CD4-positive, alpha-beta memory T cell (primary cell): ENCODE measurements around the gene FN3KRP. TPM values are rescaled to one million over a fixed set of nuclear protein-coding genes. Genes with fewer than 3 reads are reported as not detected.

Experiments
- CTCF ChIA-PET: fragments of 350-600 bp; sonication (Branson Sonifier 250); formaldehyde crosslinking; loops from one replicate; lab custom pipeline; 2021; ENCODE audit warnings: inconsistent platforms; ENCODE audit not compliant: partially characterized antibody; lab: Charles Lee
- POLR2A ChIA-PET: fragments of 350-600 bp; sonication (Branson Sonifier 250); formaldehyde crosslinking; loops from one replicate; lab custom pipeline; 2021; ENCODE audit not compliant: partially characterized antibody; lab: Charles Lee
- DNase-seq, 5 donors: peaks; one replicate each; pipeline versions ENCODE4 v3.0.0 to v3.0.0-alpha.2; 2020 to 2022; ENCODE audit warnings: mixed read lengths in 1 of 5
- H3K27ac ChIP-seq: one replicate; pipeline ENCODE4 v1.7.0; 2013; ENCODE audit warnings: low read depth, low read length
- H3K27me3 ChIP-seq: 2 replicates; pipeline ENCODE4 v1.7.0; 2013; ENCODE audit warnings: mild to moderate bottlenecking, low read length, moderate library complexity; ENCODE audit not compliant: insufficient read depth
- H3K36me3 ChIP-seq: 2 replicates; pipeline ENCODE4 v1.7.0; 2013; ENCODE audit warnings: mild to moderate bottlenecking, low read length, moderate library complexity; ENCODE audit not compliant: insufficient read depth
- H3K4me1 ChIP-seq: 2 replicates; pipeline ENCODE4 v1.7.0; 2013; ENCODE audit warnings: mild to moderate bottlenecking, low read length, moderate library complexity; ENCODE audit not compliant: insufficient read depth
- H3K4me3 ChIP-seq, 2 donors: one replicate each; pipeline ENCODE4 v1.7.0; 2013; ENCODE audit warnings: low read length in 2 of 2, mild to moderate bottlenecking in 1 of 2
- H3K9me3 ChIP-seq, 2 donors: one replicate each; pipeline ENCODE4 v1.7.0; 2013; ENCODE audit warnings: low read length in 2 of 2, control low read depth in 1 of 2; ENCODE audit not compliant: control insufficient read depth in 1 of 2
- H3K27ac Mint-ChIP-seq, 7 donors: one replicate each; pipeline ENCODE4 v1.8.0; 2020 to 2021; ENCODE audit warnings: mixed read lengths in 7 of 7, mild to moderate bottlenecking in 6 of 7, inconsistent platforms in 3 of 7, moderate library complexity in 3 of 7
- H3K27me3 Mint-ChIP-seq, 2 donors: one replicate each; pipeline ENCODE4 v1.8.0; 2020 to 2021; ENCODE audit warnings: mixed read lengths in 2 of 2
- H3K36me3 Mint-ChIP-seq, 2 donors: one replicate each; pipeline ENCODE4 v1.8.0; 2020 to 2021; ENCODE audit warnings: mixed read lengths in 2 of 2, inconsistent platforms in 1 of 2, mild to moderate bottlenecking in 1 of 2
- H3K4me1 Mint-ChIP-seq, 4 donors: one replicate each; pipeline ENCODE4 v1.8.0; 2020 to 2021; ENCODE audit warnings: mixed read lengths in 4 of 4, mild to moderate bottlenecking in 1 of 4
- H3K4me3 Mint-ChIP-seq, 8 donors: one replicate each; pipeline ENCODE4 v1.8.0; 2020 to 2021; ENCODE audit warnings: mixed read lengths in 8 of 8, mild to moderate bottlenecking in 7 of 8, moderate library complexity in 6 of 8, inconsistent platforms in 3 of 8
- H3K9me3 Mint-ChIP-seq, 8 donors: one replicate each; pipeline ENCODE4 v1.8.0; 2020 to 2021; ENCODE audit warnings: mixed read lengths in 8 of 8, mild to moderate bottlenecking in 5 of 8, inconsistent platforms in 3 of 8, moderate library complexity in 1 of 8
- intact Hi-C: fragments of 100-400 bp; cut with micrococcal nuclease; formaldehyde crosslinking; loops from one replicate; pipeline ENCODE4 v1.15.1; 2023
- polyA plus RNA-seq, 2 donors: library from polyadenylated mRNA; unstranded; fragments of 300-500 nt; fragmentation: Illumina TruSeq; gene quantifications; one replicate each; pipeline ENCODE4 v1.2.3, GENCODE V29; 2021
- total RNA-seq, 2 experiments: library from RNA; stranded (reverse); gene quantifications; one replicate each; pipeline ENCODE4 v1.2.3, GENCODE V29; 2021

FN3KRP gene
- total and polyA plus RNA-seq, 4 experiments from 2014 or later = 24.6 to 65.2 (median 37.1) TPM

- H3K4me3 ChIP-seq = peak overlapping the region in 1 of 2 donors; percentile 47
- Mint-ChIP-seq H3K27me3 (no peaks in the 10 kb centered on the region), H3K9me3 (peaks cover 0 to 7% (median 2%) of the 10 kb centered on the region in 8 donors), H3K27ac (no peak overlapping the region), H3K4me3 (peak overlapping the region in 3 of 8 donors; percentile 25 to 38 (median 29)), H3K36me3 (peaks cover 0 to 9% of the 10 kb centered on the region in 2 donors), H3K4me1 (peaks cover 15 to 34% (median 22%) of the 10 kb centered on the region in 4 donors)
- intact Hi-C loops = loop anchor here (1.0 to 5.0 kb wide), 2 partner anchors 53 to 299 kb away; partner anchors contain the start of genes CYBC1 and RAB40B
- ChIA-PET POLR2A (interaction anchor here (1.1 kb wide), 1 partner anchor 15 kb away, joined by 3 read pairs; the partner anchor contains the start of gene FN3K), CTCF (no interaction called here)
- H3K9me3 ChIP-seq = peaks cover 0 to under 1% of the 10 kb centered on the region in 2 donors
- H3K27me3 ChIP-seq = no peaks in the 10 kb centered on the region
- no peak for DNase-seq
- no peak overlapping the region for H3K27ac ChIP-seq
- H3K4me1 ChIP-seq = peaks cover 24% of the 10 kb centered on the region
- H3K36me3 ChIP-seq = no peaks in the 10 kb centered on the region
Measured at GRCh38 chr17:82751171-82751570, 34.7 kb downstream of the FN3KRP start.

- CTCF ChIA-PET = no interaction called here
- peaks cover 0 to 11% of the 10 kb centered on the region in 2 donors for H3K36me3 Mint-ChIP-seq
- peak within 1 kb of the TSS in 5 of 7 donors; percentile 30 to 90 (median 66) for H3K27ac Mint-ChIP-seq
- H3K27ac ChIP-seq = peak within 1 kb of the TSS; percentile 55
- intact Hi-C loops = loop anchor here (1.0 to 5.0 kb wide), 4 partner anchors 35 to 299 kb away; partner anchors contain the start of genes CYBC1, FN3KRP, RAB40B and WDR45B
- peaks cover 24% of the 10 kb centered on the region for H3K4me1 ChIP-seq
- H3K4me3 ChIP-seq = peak within 1 kb of the TSS; percentile 57 to 77
- H3K4me3 Mint-ChIP-seq = peak within 1 kb of the TSS; percentile 71 to 90 (median 81)
- H3K36me3 ChIP-seq = no peaks in the 10 kb centered on the region
- H3K9me3 ChIP-seq = no peaks in the 10 kb centered on the region
- no peaks in the 10 kb centered on the region for H3K27me3 ChIP-seq
- H3K27me3 Mint-ChIP-seq = no peaks in the 10 kb centered on the region
- peaks cover 15 to 34% (median 22%) of the 10 kb centered on the region in 4 donors for H3K4me1 Mint-ChIP-seq
- peaks cover 0 to 4% (median 0%) of the 10 kb centered on the region in 8 donors for H3K9me3 Mint-ChIP-seq
- peak; percentile 86 to 91 (median 89) for DNase-seq
- POLR2A ChIA-PET = interaction anchor here (1.0 to 1.1 kb wide), 2 partner anchors 16 to 104 kb away, joined by 3 read pairs; partner anchors contain the start of gene FN3K
Measured at GRCh38 chr17:82751571-82752370, 35.3 kb downstream of the FN3KRP start, which contains the start of gene TBCD. Gene TBCD, plus strand, starts transcription at chr17:82752065. Its CDS starts 129 bp downstream, at chr17:82752194.

GRCh38 chr17:82752371-82753200, 36.1 kb downstream of the FN3KRP start:
- peaks cover 24% of the 10 kb centered on the region for H3K4me1 ChIP-seq
- H3K36me3 ChIP-seq = no peaks in the 10 kb centered on the region
- Mint-ChIP-seq H3K4me1 (peaks cover 15 to 34% (median 22%) of the 10 kb centered on the region in 4 donors), H3K4me3 (peak overlapping the region; percentile 70 to 85 (median 78)), H3K27me3 (no peaks in the 10 kb centered on the region), H3K36me3 (peaks cover 0 to 13% of the 10 kb centered on the region in 2 donors), H3K27ac (peak overlapping the region in 5 of 7 donors; percentile 30 to 90 (median 57)), H3K9me3 (no peaks in the 10 kb centered on the region)
- POLR2A ChIA-PET = interaction anchor here (1.0 kb wide), 1 partner anchor 105 kb away, joined by 3 read pairs; no protein-coding TSS in a partner anchor
- H3K4me3 ChIP-seq = peak overlapping the region; percentile 57 to 77
- no peaks in the 10 kb centered on the region for H3K27me3 ChIP-seq
- peak in 1 of 5 donors; percentile 37 for DNase-seq
- H3K27ac ChIP-seq = peak overlapping the region; percentile 55
- intact Hi-C loops = loop anchor here (1.0 to 5.0 kb wide), 3 partner anchors 36 to 300 kb away; partner anchors contain the start of genes CYBC1, FN3KRP and WDR45B
- H3K9me3 ChIP-seq = no peaks in the 10 kb centered on the region
- CTCF ChIA-PET = no interaction called here

GRCh38 chr17:82753201-82753464, 36.6 kb downstream of the FN3KRP start:
- Mint-ChIP-seq H3K4me3 (peak overlapping the region; percentile 70 to 85 (median 78)), H3K27me3 (no peaks in the 10 kb centered on the region), H3K9me3 (no peaks in the 10 kb centered on the region), H3K27ac (peak overlapping the region in 2 of 7 donors; percentile 66 to 90), H3K4me1 (peaks cover 15 to 34% (median 22%) of the 10 kb centered on the region in 4 donors), H3K36me3 (peaks cover 0 to 17% of the 10 kb centered on the region in 2 donors)
- intact Hi-C loops = loop anchor here (5.0 kb wide), 1 partner anchor 301 kb away; the partner anchor contains the start of gene CYBC1
- Histone ChIP-seq H3K27me3 (no peaks in the 10 kb centered on the region), H3K9me3 (no peaks in the 10 kb centered on the region), H3K27ac (no peak overlapping the region), H3K4me3 (peak overlapping the region; percentile 57 to 77), H3K4me1 (peaks cover 24% of the 10 kb centered on the region), H3K36me3 (no peaks in the 10 kb centered on the region)
- ChIA-PET POLR2A (interaction anchor here (1.0 kb wide), 1 partner anchor 105 kb away, joined by 3 read pairs; no protein-coding TSS in a partner anchor), CTCF (no interaction called here)
- DNase-seq = no peak

- H3K36me3 Mint-ChIP-seq = peaks cover 0 to 17% of the 10 kb centered on the region in 2 donors
- H3K9me3 ChIP-seq = no peaks in the 10 kb centered on the region
- peaks cover 15 to 34% (median 22%) of the 10 kb centered on the region in 4 donors for H3K4me1 Mint-ChIP-seq
- ChIA-PET CTCF (interaction anchor here (1.4 kb wide), 1 partner anchor 27 kb away, joined by 3 read pairs; no protein-coding TSS in a partner anchor), POLR2A (no interaction called here)
- no peaks in the 10 kb centered on the region for H3K27me3 Mint-ChIP-seq
- intact Hi-C loops = loop anchor here (5.0 kb wide), 1 partner anchor 302 kb away; the partner anchor contains the start of gene CYBC1
- H3K4me3 ChIP-seq = no peak overlapping the region
- H3K4me1 ChIP-seq = peaks cover 24% of the 10 kb centered on the region
- H3K36me3 ChIP-seq = no peaks in the 10 kb centered on the region
- peak overlapping the region in 2 of 7 donors; percentile 52 to 62 for H3K27ac Mint-ChIP-seq
- H3K9me3 Mint-ChIP-seq = no peaks in the 10 kb centered on the region
- H3K4me3 Mint-ChIP-seq = peak overlapping the region; percentile 31 to 71 (median 52)
- DNase-seq = no peak
- no peak overlapping the region for H3K27ac ChIP-seq
- H3K27me3 ChIP-seq = no peaks in the 10 kb centered on the region
Measured at GRCh38 chr17:82754297-82755208, 38.0 kb downstream of the FN3KRP start.

GRCh38 chr17:82756166-82756565, 39.7 kb downstream of the FN3KRP start:
- CTCF ChIA-PET = no interaction called here
- intact Hi-C loops = no loop called here

More at GRCh38 chr17:82756166-82756565, 39.7 kb downstream of the FN3KRP start:
- no peak for DNase-seq
- H3K4me1 ChIP-seq = peaks cover 24% of the 10 kb centered on the region
- H3K9me3 ChIP-seq = no peaks in the 10 kb centered on the region
- H3K27ac ChIP-seq = no peak overlapping the region
- Mint-ChIP-seq H3K4me3 (no peak overlapping the region), H3K27ac (peak overlapping the region in 1 of 7 donors; percentile 35), H3K27me3 (no peaks in the 10 kb centered on the region), H3K9me3 (no peaks in the 10 kb centered on the region), H3K4me1 (peaks cover 15 to 34% (median 20%) of the 10 kb centered on the region in 4 donors), H3K36me3 (peaks cover 5 to 21% of the 10 kb centered on the region in 2 donors)
- H3K4me3 ChIP-seq = no peak overlapping the region
- no peaks in the 10 kb centered on the region for H3K27me3 ChIP-seq
- peaks cover 3% of the 10 kb centered on the region for H3K36me3 ChIP-seq
- POLR2A ChIA-PET = no interaction called here
